Forelimb muscle (tissue), 1 donor: ENCODE results near the gene TPST1. TPM values are rescaled to one million over a fixed set of nuclear protein-coding genes. Genes with fewer than 3 reads are reported as not detected.
A peak's percentile ranks its signal among the peaks of the same experiment; 100 is the strongest.
"Not testable (repeated sequence)": the region's sequence is repeated elsewhere in the genome, so short reads cannot be mapped to it uniquely, and the experiment has no call there.

ENCODE experiments used
- DNase-seq: peaks from one replicate; pipeline ENCODE4 v3.0.0-alpha.2; 2013; ENCODE audit warnings: low read depth
- polyA plus RNA-seq: library from polyadenylated mRNA; unstranded; fragments of 120-200 nt; gene quantifications from one replicate; pipeline ENCODE4 v1.2.1, GENCODE V29; 2013; ENCODE audit not compliant: insufficient read length

TPST1 gene
- polyA plus RNA-seq, 1 donor = 12.0 TPM

GRCh38 chr7:66283003-66283920 is 78.1 kb downstream of the TPST1 start:
- no peak for DNase-seq

GRCh38 chr7:66296001-66296521 is 90.9 kb downstream of the TPST1 start:
- no peak for DNase-seq

- DNase-seq = no peak
Observed at GRCh38 chr7:66296557-66296956, 91.4 kb downstream of the TPST1 start.

GRCh38 chr7:66297579-66297978 is 92.4 kb downstream of the TPST1 start:
- DNase-seq = no peak

- no peak for DNase-seq
Observed at GRCh38 chr7:66301249-66301648, 96.1 kb downstream of the TPST1 start.

GRCh38 chr7:66301737-66302136 is 96.6 kb downstream of the TPST1 start:
- no peak for DNase-seq

- DNase-seq = no peak
Observed at GRCh38 chr7:66303454-66304155, 98.5 kb downstream of the TPST1 start.

GRCh38 chr7:66304536-66304935 is 99.4 kb downstream of the TPST1 start:
- no peak for DNase-seq

- DNase-seq = no peak
Observed at GRCh38 chr7:66306243-66306642, 101.1 kb downstream of the TPST1 start.

GRCh38 chr7:66307591-66308215 is 102.6 kb downstream of the TPST1 start:
- DNase-seq = no peak

- DNase-seq = no peak
Observed at GRCh38 chr7:66308411-66308810, 103.3 kb downstream of the TPST1 start.

- no peak for DNase-seq
Observed at GRCh38 chr7:66310620-66311019, 105.5 kb downstream of the TPST1 start.

GRCh38 chr7:66313886-66314568 is 108.9 kb downstream of the TPST1 start:
- no peak for DNase-seq

- no peak for DNase-seq
Observed at GRCh38 chr7:66315192-66315591, 110.1 kb downstream of the TPST1 start.

GRCh38 chr7:66319407-66319979 is 114.4 kb downstream of the TPST1 start:
- no peak for DNase-seq

GRCh38 chr7:66321283-66321682 is 116.1 kb downstream of the TPST1 start:
- no peak for DNase-seq

GRCh38 chr7:66323114-66323796 is 118.1 kb downstream of the TPST1 start:
- no peak for DNase-seq

GRCh38 chr7:66324985-66325384 is 119.9 kb downstream of the TPST1 start:
- DNase-seq = not testable (repeated sequence)

GRCh38 chr7:66326501-66327215 is 121.5 kb downstream of the TPST1 start:
- DNase-seq = peak; percentile 58

GRCh38 chr7:66330961-66331360 is 125.8 kb downstream of the TPST1 start:
- DNase-seq = no peak
